HL-60/S4 (cell line): ENCODE data around the gene TWF2.

Source experiments
- in situ Hi-C: fragments of 300-500 bp; cut with MboI; formaldehyde crosslinking; loops from 2 replicates; pipeline ENCODE4 v1.14.3; 2022; ENCODE audit warnings: low sequenced_read_pairs

TWF2 gene

DNA sequence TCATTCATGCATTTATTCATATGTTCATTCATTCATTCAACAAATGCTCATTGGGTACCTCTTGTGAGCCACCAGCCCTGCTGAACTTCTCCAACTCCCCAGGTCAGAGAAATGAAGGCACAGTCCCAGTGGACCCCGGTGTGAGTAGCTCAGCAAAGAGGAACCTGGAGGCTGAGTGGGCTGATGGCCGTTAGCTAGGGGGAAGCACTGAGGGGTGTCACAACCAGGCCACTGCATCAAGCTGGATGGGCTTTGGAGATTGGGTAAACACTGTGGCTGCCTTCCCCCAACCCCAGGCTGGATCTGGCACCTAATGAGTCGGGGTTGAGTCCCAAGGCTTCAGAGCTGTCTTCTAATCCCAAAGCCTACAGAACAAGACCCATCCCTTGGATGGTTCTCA lies 53.1 kb downstream of the TWF2 start:
- in situ Hi-C loops = no loop called here

DNA sequence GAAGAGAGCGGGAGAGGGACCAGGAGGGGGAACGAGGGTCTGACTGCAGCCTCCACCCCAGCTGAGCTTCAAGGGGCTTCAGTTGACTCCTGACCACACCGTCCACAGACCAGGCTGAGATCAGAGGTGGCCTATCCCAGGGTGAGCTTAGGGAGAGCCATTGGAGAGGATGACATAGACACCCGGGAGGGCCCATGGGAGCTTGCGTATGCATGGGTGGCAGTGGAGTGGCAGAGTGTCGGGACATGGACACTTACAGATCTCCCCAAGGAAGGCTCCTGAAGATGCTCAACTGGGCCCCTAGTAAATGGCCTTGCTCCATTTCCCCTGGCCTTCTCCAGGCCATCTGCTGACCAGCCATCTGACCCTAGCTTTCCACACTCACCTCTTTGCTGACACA lies 53.6 kb downstream of the TWF2 start:
- in situ Hi-C loops = no loop called here

DNA sequence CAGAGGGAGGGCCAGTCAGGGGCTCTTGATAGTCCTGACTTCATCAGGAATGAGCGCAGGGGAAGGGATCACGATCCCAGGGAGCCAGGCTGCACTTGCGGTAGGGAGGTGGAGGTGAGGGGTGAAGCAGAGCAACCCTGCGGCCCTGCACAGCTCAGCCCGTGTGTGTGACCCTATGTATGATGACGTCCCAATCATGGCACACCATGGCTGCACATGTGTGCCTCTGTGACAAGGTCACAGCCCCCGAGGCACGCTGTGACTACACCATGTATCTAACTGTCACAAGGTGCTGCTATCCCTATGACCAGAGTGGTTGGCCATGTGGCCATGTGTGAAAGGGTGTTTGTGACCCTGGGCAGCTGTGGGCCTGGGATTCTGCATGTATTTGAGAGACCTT lies 54.3 kb downstream of the TWF2 start:
- in situ Hi-C loops = no loop called here

DNA sequence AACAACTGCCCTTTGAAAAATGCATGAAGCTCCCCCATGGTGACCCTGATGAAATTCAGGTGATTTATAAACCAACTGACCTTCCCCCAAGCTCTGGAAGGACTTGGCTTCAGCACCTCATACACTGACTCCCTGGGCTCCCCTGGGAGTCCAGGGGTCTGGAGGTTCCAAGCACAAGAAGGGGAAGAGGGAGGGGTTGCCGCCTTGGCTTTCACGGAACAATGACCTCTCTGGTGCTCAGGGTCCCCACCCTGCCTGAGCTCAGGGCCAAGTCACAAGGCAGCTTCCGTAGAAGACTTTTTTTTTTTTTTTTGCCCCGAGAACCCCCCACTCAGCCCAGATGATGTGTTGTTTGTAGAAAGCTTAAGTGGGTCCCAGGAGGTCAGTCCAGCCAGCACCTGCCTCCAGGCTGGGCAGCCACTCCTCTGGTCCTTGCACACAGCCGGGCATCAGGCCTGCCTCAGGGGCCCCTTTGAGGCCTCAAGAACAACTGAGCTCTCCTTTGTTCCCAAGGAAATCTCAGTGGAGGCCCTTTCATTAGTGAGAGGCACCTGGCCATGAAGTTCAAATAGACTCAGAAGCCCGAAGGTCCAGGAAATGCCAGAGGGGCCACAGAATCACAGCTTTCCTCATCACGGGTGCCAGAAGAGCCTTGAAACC lies 55.0 kb downstream of the TWF2 start:
- in situ Hi-C loops = no loop called here

DNA sequence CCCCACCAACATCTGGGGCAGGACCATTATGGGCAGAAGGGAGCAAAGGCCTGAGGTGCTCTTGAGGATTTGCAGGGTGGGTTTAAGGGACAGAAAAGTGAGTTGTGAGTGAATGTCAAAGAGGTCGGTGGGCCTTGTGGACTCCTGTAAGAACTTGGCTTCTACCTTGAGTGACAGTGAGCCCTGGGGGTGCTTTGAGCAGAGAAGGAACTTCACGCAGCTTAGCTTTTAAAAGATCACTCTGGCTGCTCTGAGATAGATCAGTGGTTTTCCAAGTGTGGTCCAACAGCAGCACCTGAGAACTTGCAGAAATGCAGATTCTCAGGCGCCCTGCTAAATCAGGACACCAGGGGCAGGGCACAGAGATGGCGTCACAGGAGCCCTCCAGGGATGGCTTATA lies 56.3 kb downstream of the TWF2 start:
- in situ Hi-C loops = no loop called here

DNA sequence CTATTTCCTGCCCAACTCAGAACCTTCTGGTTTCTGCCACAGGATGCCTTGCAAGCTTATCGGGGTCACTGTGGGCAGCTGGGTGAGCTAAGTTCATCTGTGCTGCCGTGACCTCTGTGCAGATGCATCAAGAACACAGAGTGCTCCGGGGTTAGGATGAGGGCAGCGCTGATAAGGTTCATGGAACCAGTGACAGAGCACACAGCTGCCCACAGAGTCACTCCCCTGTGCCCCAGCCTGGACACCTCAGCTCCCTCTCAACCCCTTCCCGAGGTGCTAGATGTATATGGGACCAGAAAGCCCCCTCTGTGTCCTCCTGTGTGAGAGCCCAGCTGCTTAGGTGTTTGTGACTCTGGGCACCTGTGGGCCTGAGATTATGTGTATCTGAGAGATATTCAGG lies 56.8 kb downstream of the TWF2 start:
- in situ Hi-C loops = no loop called here

DNA sequence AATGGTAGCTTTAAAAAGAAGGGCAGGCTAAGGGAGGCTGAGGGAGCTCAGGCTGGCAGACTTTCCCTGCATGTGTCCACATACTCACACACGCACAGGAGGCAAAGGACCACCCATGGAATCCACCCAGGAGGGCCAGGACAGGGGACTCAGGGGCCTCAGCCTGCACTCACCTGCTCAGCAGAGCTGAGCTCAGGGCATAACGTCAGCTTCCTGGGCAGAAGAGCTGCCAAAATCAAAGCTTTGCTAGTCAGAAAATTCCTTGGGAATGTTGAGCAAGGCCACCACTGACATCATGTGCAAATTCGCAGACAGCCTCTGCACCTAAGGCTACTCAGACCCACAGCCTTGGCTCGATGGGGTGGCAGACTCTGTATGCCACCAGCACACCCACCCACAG lies 57.4 kb downstream of the TWF2 start:
- in situ Hi-C loops = no loop called here
